Uterus (tissue), 2 donors: ENCODE measurements around the gene C9orf85.

ENCODE experiments used
- POLR2A ChIP-seq, 2 donors: fragments of 450-650 bp; IDR thresholded peaks; one replicate each; pipeline ENCODE4 v1.6.1; 2016; ENCODE audit warnings: antibody characterized with exemption in 2 of 2, mild to moderate bottlenecking in 1 of 2, moderate library complexity in 1 of 2
- TF ChIP-seq, protein P1 (sequence below), 4 experiments: fragments of 200-600 bp in 2 of 4; fragments of 450-650 bp in 2 of 4; sonication (generic) in 2 of 4; IDR thresholded peaks; one replicate each; pipeline ENCODE4 v1.5.1; 2016 to 2019; ENCODE audit warnings: antibody characterized with exemption in 4 of 4, mild to moderate bottlenecking in 2 of 4, moderate library complexity in 1 of 4

DNA sequence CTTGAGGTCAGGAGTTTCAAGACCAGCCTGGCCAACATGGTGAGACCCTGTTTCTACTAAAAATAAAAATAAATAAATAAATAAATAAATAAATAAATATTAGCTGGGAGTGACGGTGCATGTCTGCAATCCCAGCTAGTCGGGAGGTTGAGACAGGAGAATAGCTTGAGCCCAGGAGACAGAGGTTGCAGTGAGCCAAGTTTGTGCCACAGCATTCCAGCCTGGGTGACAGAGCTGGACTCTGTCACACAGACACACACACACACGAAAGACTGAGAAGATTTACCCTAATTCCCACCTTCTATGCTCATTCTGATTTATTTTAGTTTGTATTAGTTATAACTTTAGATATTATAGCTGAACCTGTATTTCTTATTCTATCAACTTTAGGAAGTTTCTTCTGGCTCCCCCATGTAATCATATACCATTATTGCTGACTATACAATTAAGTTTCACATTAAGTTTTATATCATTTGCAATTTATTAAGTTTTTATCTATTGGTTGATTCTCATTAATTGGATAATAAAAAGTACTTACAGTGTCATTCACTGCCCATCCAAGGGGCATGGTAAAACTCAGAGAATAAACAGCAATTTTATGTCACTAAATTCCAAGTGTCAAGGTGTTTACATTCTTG lies 21.3 kb upstream of the C9orf85 start:
- TF ChIP-seq, protein P1, sequence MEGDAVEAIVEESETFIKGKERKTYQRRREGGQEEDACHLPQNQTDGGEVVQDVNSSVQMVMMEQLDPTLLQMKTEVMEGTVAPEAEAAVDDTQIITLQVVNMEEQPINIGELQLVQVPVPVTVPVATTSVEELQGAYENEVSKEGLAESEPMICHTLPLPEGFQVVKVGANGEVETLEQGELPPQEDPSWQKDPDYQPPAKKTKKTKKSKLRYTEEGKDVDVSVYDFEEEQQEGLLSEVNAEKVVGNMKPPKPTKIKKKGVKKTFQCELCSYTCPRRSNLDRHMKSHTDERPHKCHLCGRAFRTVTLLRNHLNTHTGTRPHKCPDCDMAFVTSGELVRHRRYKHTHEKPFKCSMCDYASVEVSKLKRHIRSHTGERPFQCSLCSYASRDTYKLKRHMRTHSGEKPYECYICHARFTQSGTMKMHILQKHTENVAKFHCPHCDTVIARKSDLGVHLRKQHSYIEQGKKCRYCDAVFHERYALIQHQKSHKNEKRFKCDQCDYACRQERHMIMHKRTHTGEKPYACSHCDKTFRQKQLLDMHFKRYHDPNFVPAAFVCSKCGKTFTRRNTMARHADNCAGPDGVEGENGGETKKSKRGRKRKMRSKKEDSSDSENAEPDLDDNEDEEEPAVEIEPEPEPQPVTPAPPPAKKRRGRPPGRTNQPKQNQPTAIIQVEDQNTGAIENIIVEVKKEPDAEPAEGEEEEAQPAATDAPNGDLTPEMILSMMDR (IDR thresholded peaks at IDR 0.05), result no peak
- TF ChIP-seq POLR2A (IDR thresholded peaks at IDR 0.05), result no peak
